Spleen (tissue), 11 donors: ENCODE measurements around the gene E2F3. TPM values are rescaled to one million over a fixed set of nuclear protein-coding genes. Genes with fewer than 3 reads are reported as not detected.

Source experiments
- DNase-seq: peaks from one replicate; pipeline ENCODE4 v3.0.0-alpha.2; 2020
- H3K27ac ChIP-seq, 8 donors: fragments of 200-600 bp; sonication (generic) in 7 of 8; 1 replicate in 4 of 8; 2 replicates in 4 of 8; pipeline versions ENCODE4 v1.5.0 to v1.8.0; 2016 to 2021; ENCODE audit warnings: inconsistent platforms in 4 of 8, mild to moderate bottlenecking in 4 of 8, moderate library complexity in 1 of 8
- H3K27me3 ChIP-seq, 7 donors: fragments of 200-600 bp; sonication (generic) in 6 of 7; replicated peaks in 1 of 7; 1 replicate in 4 of 7; 2 replicates in 3 of 7; pipeline versions ENCODE4 v1.5.0 to v1.8.0; 2016 to 2021; ENCODE audit warnings: inconsistent platforms in 3 of 7, mild to moderate bottlenecking in 1 of 7
- H3K36me3 ChIP-seq, 6 donors: fragments of 200-600 bp; sonication (generic) in 5 of 6; 1 replicate in 4 of 6; 2 replicates in 2 of 6; pipeline versions ENCODE4 v1.5.0 to v1.8.0; 2016 to 2021; ENCODE audit warnings: inconsistent platforms in 2 of 6
- H3K4me1 ChIP-seq, 6 donors: fragments of 200-600 bp; sonication (generic) in 5 of 6; 1 replicate in 3 of 6; 2 replicates in 3 of 6; pipeline versions ENCODE4 v1.5.0 to v1.8.0; 2016 to 2021; ENCODE audit warnings: inconsistent platforms in 3 of 6
- H3K4me3 ChIP-seq, 8 donors: fragments of 200-600 bp; sonication (generic) in 7 of 8; 1 replicate in 4 of 8; 2 replicates in 4 of 8; pipeline versions ENCODE4 v1.5.0 to v1.8.0; 2016 to 2021; ENCODE audit warnings: inconsistent platforms in 4 of 8, mild to moderate bottlenecking in 4 of 8, moderate library complexity in 2 of 8
- H3K9me3 ChIP-seq, 8 donors: fragments of 200-600 bp; sonication (generic) in 7 of 8; 1 replicate in 4 of 8; 2 replicates in 4 of 8; pipeline versions ENCODE4 v1.5.0 to v1.8.0; 2016 to 2021; ENCODE audit warnings: inconsistent platforms in 4 of 8
- CTCF ChIP-seq, 11 experiments: fragments of 200-600 bp in 7 of 11; fragments of 450-650 bp in 4 of 11; sonication (generic) in 4 of 11; IDR thresholded peaks in 8 of 11; conservative IDR thresholded peaks in 3 of 11; 1 replicate in 7 of 11; 2 replicates in 4 of 11; pipeline versions ENCODE4 v1.4.0 to v1.8.0; 2016 to 2021; ENCODE audit warnings: antibody characterized with exemption in 11 of 11, inconsistent platforms in 4 of 11, mild to moderate bottlenecking in 1 of 11
- POLR2A ChIP-seq, 3 donors: fragments of 450-650 bp; IDR thresholded peaks; one replicate each; pipeline ENCODE4 v1.5.1; 2017; ENCODE audit warnings: antibody characterized with exemption in 3 of 3, mild to moderate bottlenecking in 1 of 3
- POLR2AphosphoS5 ChIP-seq, 3 donors: sonication (generic); formaldehyde crosslinking; IDR thresholded peaks; one replicate each; pipeline ENCODE4 v1.5.1; 2017; ENCODE audit warnings: antibody characterized with exemption in 3 of 3
- WGBS, 5 donors: extraction: QIAGEN DNeasy Blood & Tissue Kit in 3 of 5; methylation state at CpG; one replicate each; pipeline versions ENCODE4 v1.1.5 to v1.1.7; 2013 to 2018; 5-methylcytosine and 5-hydroxymethylcytosine counted together
- intact Hi-C: fragments of 100-400 bp; cut with DNase I; formaldehyde crosslinking; loops from one replicate; pipeline ENCODE4 v1.15.0; 2023; ENCODE audit warnings: low total_unique reads
- polyA plus RNA-seq, 3 donors: library from polyadenylated mRNA; stranded (reverse); fragments of 200-250 nt; gene quantifications; one replicate each; pipeline ENCODE4 v1.2.1, GENCODE V29; 2013
- total RNA-seq, 7 donors: library from RNA; depleted of rRNA in 3 of 7; stranded (reverse); fragments of >200 nt in 3 of 7; fragmentation: NEBNext Ultra II Directional in 4 of 7; extraction: Animal tissue kit (Norgen Biotek cat#: 25700) in 4 of 7; gene quantifications; one replicate each; pipeline versions ENCODE4 v1.1.0 to v1.2.1, GENCODE V29; 2016 to 2021
- donor health status: healthy with polysubstance abuse.
- donor health status: DM: no; HTN: no; CAD: no; lungs with moderate emphysema.
- donor health status: DM: no; HTN: no; CAD: no.
- donor health status: Bipolar disorder and iron deficiency.
- donor health status: healthy.
- donor health status: DM: no; HTN: no; CAD: no.
- donor health status: DM: yes; HTN: yes; CAD: no.

Gene E2F3
- total and polyA plus RNA-seq, 10 donors = 5.8 to 22.9 (median 14.8) TPM

- intact Hi-C loops = no loop called here
- Histone ChIP-seq H3K27ac (peak overlapping the region in 7 of 8 donors; percentile 29 to 79 (median 59)), H3K4me1 (peaks cover 0 to 35% (median 16%) of the 10 kb centered on the region in 6 donors), H3K9me3 (no peaks in the 10 kb centered on the region), H3K27me3 (no peaks in the 10 kb centered on the region), H3K36me3 (no peaks in the 10 kb centered on the region), H3K4me3 (no peak overlapping the region)
- WGBS, 5 donors = 8 to 14% (median 12%) methylated on average over 7 of the region's 7 CpGs
- TF ChIP-seq POLR2AphosphoS5 (IDR thresholded peaks at IDR 0.05) = peak in 1 of 3 donors; percentile 34
- no peak for TF ChIP-seq POLR2A (IDR thresholded peaks at IDR 0.05)
- no peak for DNase-seq
Observed at GRCh38 chr6:20366082-20366830, 35.4 kb upstream of the E2F3 start.

- Histone ChIP-seq H3K27ac (peak overlapping the region in 7 of 8 donors; percentile 8 to 79 (median 44)), H3K27me3 (no peaks in the 10 kb centered on the region), H3K4me1 (peaks cover 0 to 35% (median 16%) of the 10 kb centered on the region in 6 donors), H3K36me3 (no peaks in the 10 kb centered on the region), H3K4me3 (no peak overlapping the region), H3K9me3 (no peaks in the 10 kb centered on the region)
- 63 to 82% (median 65%) methylated on average over 1 of the region's 1 CpG for WGBS, 5 donors
- DNase-seq = no peak
- intact Hi-C loops = no loop called here
- TF ChIP-seq CTCF (IDR thresholded peaks at IDR 0.05 in 8 of 11, conservative IDR thresholded peaks at IDR 0.05 in 3 of 11) = no peak
- no peak for TF ChIP-seq POLR2A (IDR thresholded peaks at IDR 0.05)
- no peak for TF ChIP-seq POLR2AphosphoS5 (IDR thresholded peaks at IDR 0.05)
Observed at GRCh38 chr6:20367743-20368485, 33.8 kb upstream of the E2F3 start.

DNA sequence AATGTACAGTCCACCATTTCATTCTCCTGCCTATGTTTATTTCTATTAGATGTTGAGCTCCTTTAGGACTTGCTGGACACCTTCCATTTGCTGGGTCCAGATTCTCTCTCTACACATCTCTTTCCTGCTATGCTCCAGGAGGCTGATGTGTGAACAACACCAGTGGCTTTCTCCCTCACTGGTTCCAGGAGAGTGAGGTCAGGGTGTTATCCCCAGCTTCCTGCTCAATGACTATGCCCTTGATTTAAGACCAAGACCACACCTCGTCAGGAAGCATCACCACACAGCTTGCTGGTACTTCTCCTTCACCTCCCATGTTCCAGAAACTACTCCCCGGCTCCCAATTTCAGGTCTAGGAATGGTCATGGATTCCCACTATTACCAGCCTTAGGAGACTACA is 31.3 kb upstream of the E2F3 start:
- H3K36me3 ChIP-seq = no peaks in the 10 kb centered on the region
- no peak overlapping the region for H3K27ac ChIP-seq
- intact Hi-C loops = no loop called here
- 70 to 80% (median 71%) methylated on average over 2 of the region's 2 CpGs for WGBS, 5 donors
- H3K4me1 ChIP-seq = peaks cover 0 to 29% (median 15%) of the 10 kb centered on the region in 6 donors
- no peak for TF ChIP-seq POLR2A (IDR thresholded peaks at IDR 0.05)
- no peak for TF ChIP-seq CTCF (IDR thresholded peaks at IDR 0.05 in 8 of 11, conservative IDR thresholded peaks at IDR 0.05 in 3 of 11)
- TF ChIP-seq POLR2AphosphoS5 (IDR thresholded peaks at IDR 0.05) = no peak
- H3K4me3 ChIP-seq = no peak overlapping the region
- DNase-seq = no peak
- H3K9me3 ChIP-seq = no peaks in the 10 kb centered on the region
- no peaks in the 10 kb centered on the region for H3K27me3 ChIP-seq

DNA sequence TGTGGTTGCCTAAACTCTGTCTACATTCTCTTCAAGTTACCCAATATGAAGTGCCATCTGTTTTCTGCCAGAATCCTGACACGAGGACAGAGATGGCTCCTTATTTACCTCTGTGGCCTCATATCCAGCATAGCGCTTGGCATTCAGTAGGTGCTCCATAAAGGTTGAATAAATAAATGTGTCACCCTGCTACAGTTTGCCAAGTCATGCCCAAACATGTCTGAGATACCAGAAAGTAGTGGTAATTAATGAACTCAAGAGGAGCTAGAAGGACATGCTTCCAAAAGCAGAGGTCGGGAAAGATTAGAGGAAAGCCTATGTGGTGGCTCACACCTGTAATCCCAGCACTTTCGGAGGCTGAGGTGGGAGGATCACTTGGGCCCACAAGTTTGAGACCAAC is 30.9 kb upstream of the E2F3 start:
- no peak for DNase-seq
- WGBS, 5 donors = 93 to 97% (median 95%) methylated on average over 4 of the region's 4 CpGs
- Histone ChIP-seq H3K27ac (no peak overlapping the region), H3K36me3 (no peaks in the 10 kb centered on the region), H3K4me1 (peaks cover 0 to 25% (median 12%) of the 10 kb centered on the region in 6 donors), H3K27me3 (no peaks in the 10 kb centered on the region), H3K4me3 (no peak overlapping the region), H3K9me3 (no peaks in the 10 kb centered on the region)
- intact Hi-C loops = no loop called here
- no peak for TF ChIP-seq POLR2AphosphoS5 (IDR thresholded peaks at IDR 0.05)
- TF ChIP-seq POLR2A (IDR thresholded peaks at IDR 0.05) = no peak
- no peak for TF ChIP-seq CTCF (IDR thresholded peaks at IDR 0.05 in 8 of 11, conservative IDR thresholded peaks at IDR 0.05 in 3 of 11)
